ENCODE data around the gene PHACTR4.

The PHACTR4 gene

GRCh38 chr1:28416509-28417194 lies 47.1 kb downstream of the PHACTR4 start:
- TF ChIP-seq, protein P1, sequence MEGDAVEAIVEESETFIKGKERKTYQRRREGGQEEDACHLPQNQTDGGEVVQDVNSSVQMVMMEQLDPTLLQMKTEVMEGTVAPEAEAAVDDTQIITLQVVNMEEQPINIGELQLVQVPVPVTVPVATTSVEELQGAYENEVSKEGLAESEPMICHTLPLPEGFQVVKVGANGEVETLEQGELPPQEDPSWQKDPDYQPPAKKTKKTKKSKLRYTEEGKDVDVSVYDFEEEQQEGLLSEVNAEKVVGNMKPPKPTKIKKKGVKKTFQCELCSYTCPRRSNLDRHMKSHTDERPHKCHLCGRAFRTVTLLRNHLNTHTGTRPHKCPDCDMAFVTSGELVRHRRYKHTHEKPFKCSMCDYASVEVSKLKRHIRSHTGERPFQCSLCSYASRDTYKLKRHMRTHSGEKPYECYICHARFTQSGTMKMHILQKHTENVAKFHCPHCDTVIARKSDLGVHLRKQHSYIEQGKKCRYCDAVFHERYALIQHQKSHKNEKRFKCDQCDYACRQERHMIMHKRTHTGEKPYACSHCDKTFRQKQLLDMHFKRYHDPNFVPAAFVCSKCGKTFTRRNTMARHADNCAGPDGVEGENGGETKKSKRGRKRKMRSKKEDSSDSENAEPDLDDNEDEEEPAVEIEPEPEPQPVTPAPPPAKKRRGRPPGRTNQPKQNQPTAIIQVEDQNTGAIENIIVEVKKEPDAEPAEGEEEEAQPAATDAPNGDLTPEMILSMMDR (IDR thresholded peaks at IDR 0.05): no peak

- TF ChIP-seq, protein P1 (IDR thresholded peaks at IDR 0.05): no peak
Measured at GRCh38 chr1:28417441-28417922, 47.9 kb downstream of the PHACTR4 start.

DNA sequence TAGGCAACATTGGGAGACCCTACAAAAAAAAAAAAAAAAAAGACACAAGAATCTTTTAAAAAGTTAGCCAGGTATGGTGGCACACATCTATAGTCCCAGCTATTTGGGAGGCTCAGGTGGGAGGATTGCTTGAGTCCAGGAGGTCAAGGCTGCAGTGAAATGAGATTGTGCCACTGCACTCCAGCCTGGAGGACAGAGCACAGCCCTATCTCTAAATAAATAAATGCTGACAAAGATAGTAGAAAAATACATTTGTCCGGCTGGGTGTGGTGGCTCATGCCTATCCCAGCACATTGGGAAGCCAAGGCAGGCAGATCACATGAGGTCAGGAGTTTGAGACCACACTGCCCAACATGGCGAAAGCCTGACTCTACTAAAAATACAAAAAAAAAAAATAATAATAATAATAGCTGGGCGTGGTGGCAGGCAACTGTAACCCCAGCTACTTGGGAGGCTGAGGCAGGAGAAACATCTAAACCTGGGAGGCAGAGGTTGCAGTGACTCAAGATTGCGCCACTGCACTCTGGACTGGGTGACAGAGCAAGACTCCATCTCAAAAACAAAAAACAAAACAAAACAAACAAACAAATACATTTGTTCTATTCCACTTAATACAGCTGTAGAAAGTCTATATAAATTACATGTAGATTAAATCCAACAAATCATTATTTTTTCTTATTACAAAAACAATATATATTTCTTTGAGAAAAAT lies 48.5 kb downstream of the PHACTR4 start:
- TF ChIP-seq, protein P1 (IDR thresholded peaks at IDR 0.05): no peak

GRCh38 chr1:28421744-28422143 lies 52.2 kb downstream of the PHACTR4 start:
- TF ChIP-seq, protein P1 (IDR thresholded peaks at IDR 0.05): no peak

- TF ChIP-seq, protein P1 (IDR thresholded peaks at IDR 0.05): no peak
Measured at GRCh38 chr1:28426831-28427230, 57.3 kb downstream of the PHACTR4 start.

- TF ChIP-seq, protein P1 (IDR thresholded peaks at IDR 0.05): no peak
Measured at GRCh38 chr1:28428012-28428411, 58.5 kb downstream of the PHACTR4 start.

GRCh38 chr1:28428990-28429520 lies 59.5 kb downstream of the PHACTR4 start:
- TF ChIP-seq, protein P1 (IDR thresholded peaks at IDR 0.05): no peak
